NCI-H2171 (cell line): ENCODE measurements around the gene AQP12B.

Source experiments
- DNase-seq: peaks from one replicate; lab custom pipeline; 2025; lab: John Stamatoyannopoulos, UW

The AQP12B gene

GRCh38 chr2:240632306-240632721 lies 50.4 kb downstream of the AQP12B start:
- no peak for DNase-seq

DNA sequence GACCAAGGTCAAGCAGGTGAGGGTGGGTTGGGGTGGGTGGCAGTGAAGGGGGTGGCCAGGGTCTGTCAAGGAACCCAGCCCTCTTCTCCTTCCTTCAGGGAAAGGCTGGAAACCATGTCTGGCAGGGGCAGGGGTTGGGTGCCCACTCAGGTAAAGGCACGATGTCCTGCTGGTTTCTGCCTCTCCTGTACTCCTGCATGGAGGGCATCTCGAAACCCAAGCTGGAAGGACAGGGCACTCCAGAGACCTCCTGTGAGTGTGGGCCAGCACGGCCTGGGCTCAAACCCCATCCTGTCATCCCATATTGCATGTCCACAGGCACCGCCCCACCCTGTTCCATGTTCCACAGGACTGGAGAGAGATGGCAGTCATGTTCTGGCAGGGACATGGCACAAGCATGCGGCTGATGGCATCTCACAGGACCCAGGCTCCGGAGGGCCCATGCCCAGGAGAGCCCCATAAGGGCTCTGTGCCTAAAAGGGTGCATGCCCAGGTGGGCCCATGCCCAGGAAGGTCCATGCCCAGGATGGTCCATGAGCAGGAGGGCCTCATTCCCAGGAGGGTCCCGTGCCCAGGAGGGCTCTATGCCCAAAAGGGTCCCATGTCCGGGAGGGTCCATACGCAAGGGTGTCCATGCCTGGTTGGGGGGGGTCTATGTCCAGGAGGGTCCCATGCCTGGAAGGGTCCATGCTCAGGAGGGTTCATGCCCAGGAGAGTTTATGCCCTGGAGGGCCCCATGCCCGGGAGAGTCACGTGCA lies 51.0 kb downstream of the AQP12B start:
- no peak for DNase-seq

- DNase-seq, result no peak
Measured at GRCh38 chr2:240630771-240631547, 51.7 kb downstream of the AQP12B start.

- no peak for DNase-seq
Measured at GRCh38 chr2:240629968-240630770, 52.5 kb downstream of the AQP12B start.

- no peak for DNase-seq
Measured at GRCh38 chr2:240629619-240629967, 53.1 kb downstream of the AQP12B start.

- no peak for DNase-seq
Measured at GRCh38 chr2:240628808-240629618, 53.7 kb downstream of the AQP12B start.

- no peak for DNase-seq
Measured at GRCh38 chr2:240628507-240628807, 54.2 kb downstream of the AQP12B start.

DNA sequence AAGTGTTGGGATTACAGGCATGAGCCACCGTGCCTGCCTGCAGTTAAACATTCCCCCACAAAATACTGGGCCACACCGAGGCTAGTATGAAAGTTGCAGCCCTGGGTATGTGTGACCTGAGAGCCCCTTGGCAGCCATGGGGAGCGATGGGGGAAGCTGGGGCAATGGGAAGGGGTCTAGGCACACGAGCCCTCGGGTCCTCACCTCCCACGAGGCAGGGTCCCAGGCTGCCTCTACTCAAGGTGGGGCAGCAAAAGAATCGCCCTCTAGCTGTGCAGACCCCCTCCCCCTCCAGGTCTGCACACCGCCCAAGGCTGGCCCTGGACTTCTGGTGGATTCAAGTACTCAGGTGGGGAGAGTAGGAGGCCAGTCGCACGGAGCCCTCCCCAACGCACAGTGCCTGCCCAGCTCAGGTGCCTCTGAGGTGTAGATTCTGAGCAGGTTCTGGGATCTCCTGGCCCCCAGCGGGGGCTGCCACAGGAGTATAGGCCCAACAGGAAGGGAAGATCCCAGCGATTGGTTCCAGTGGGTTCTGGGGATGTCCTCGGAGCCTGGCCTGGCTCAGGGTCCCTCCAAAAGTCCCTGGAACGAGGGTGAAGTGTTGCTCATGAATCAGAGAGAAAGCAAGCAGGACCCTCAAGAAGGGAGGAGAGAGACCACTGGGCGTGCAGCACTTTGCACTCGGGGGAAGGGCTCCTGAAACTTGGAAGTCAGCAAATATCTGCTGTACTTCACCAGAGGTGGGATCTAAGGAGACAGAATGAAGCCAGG lies 54.8 kb downstream of the AQP12B start:
- no peak for DNase-seq

GRCh38 chr2:240626531-240627300 lies 56.0 kb downstream of the AQP12B start:
- no peak for DNase-seq
